Measurements from ENCODE around the gene PANK4.

The PANK4 gene

DNA sequence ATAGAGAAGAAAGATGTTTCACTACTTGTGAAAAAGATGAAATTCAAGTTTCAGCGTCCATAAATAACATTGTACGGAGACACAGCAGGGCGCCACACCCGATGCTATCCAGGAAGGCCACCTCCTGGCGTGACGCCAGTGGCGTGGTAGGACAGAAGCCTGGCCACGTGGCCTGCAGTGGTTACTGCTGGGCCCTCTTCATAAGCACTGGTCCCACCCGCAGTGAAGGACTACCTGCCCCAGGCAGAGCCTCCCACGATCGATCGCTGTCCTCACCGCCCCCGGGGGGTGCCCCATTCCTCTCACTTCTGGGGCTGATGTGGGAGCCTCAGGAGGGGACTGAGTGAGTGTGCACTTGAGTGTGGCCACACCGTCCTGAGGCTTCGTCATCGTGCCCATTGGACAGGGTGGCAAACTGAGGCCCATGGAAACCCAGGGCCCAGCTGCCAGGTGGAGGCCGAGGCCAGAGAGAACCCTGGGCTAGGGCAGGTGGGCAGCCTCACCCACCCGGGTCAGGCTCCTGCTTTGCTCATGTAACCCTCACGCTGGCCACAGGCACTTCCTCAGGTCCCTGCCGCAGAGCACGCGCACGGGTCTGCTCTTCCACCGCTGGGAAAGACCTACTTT is 15.3 kb upstream of the PANK4 start:
- H3K4me1 ChIP-seq (ENCODE audit: control insufficient read depth in 1 of 2, insufficient read depth in 2 of 2, low read length in 2 of 2), result peaks cover 0 to 31% of the 10 kb centered on the region in 2 donors
- H3K27ac ChIP-seq (ENCODE audit: low read length), result no peak overlapping the region
- H3K27me3 ChIP-seq (ENCODE audit: low read depth, low read length), result no peaks in the 10 kb centered on the region
- no peaks in the 10 kb centered on the region for H3K36me3 ChIP-seq (ENCODE audit: control insufficient read depth in 1 of 2, insufficient read depth in 2 of 2, low read length in 2 of 2)
- H3K4me3 ChIP-seq (ENCODE audit: low read depth in 1 of 2, low read length in 2 of 2), result no peak overlapping the region
- no peaks in the 10 kb centered on the region for H3K9me3 ChIP-seq (ENCODE audit: control insufficient read depth in 1 of 2, low read length in 2 of 2)

- Histone ChIP-seq H3K4me1 (ENCODE audit: control insufficient read depth in 1 of 2, insufficient read depth in 2 of 2, low read length in 2 of 2) (peaks cover 0 to 26% of the 10 kb centered on the region in 2 donors), H3K27me3 (ENCODE audit: low read depth, low read length) (peaks cover 4% of the 10 kb centered on the region), H3K27ac (ENCODE audit: low read length) (no peak overlapping the region), H3K36me3 (ENCODE audit: control insufficient read depth in 1 of 2, insufficient read depth in 2 of 2, low read length in 2 of 2) (no peaks in the 10 kb centered on the region), H3K9me3 (ENCODE audit: control insufficient read depth in 1 of 2, low read length in 2 of 2) (no peaks in the 10 kb centered on the region), H3K4me3 (ENCODE audit: low read depth in 1 of 2, low read length in 2 of 2) (no peak overlapping the region)
Measured at GRCh38 chr1:2540816-2541492, 14.6 kb upstream of the PANK4 start.

GRCh38 chr1:2539312-2539907 is 13.0 kb upstream of the PANK4 start:
- Histone ChIP-seq H3K27ac (ENCODE audit: low read length) (no peak overlapping the region), H3K27me3 (ENCODE audit: low read depth, low read length) (peaks cover 14% of the 10 kb centered on the region), H3K4me1 (ENCODE audit: control insufficient read depth in 1 of 2, insufficient read depth in 2 of 2, low read length in 2 of 2) (peaks cover 0 to 11% of the 10 kb centered on the region in 2 donors), H3K4me3 (ENCODE audit: low read depth in 1 of 2, low read length in 2 of 2) (no peak overlapping the region), H3K9me3 (ENCODE audit: control insufficient read depth in 1 of 2, low read length in 2 of 2) (no peaks in the 10 kb centered on the region), H3K36me3 (ENCODE audit: control insufficient read depth in 1 of 2, insufficient read depth in 2 of 2, low read length in 2 of 2) (no peaks in the 10 kb centered on the region)

DNA sequence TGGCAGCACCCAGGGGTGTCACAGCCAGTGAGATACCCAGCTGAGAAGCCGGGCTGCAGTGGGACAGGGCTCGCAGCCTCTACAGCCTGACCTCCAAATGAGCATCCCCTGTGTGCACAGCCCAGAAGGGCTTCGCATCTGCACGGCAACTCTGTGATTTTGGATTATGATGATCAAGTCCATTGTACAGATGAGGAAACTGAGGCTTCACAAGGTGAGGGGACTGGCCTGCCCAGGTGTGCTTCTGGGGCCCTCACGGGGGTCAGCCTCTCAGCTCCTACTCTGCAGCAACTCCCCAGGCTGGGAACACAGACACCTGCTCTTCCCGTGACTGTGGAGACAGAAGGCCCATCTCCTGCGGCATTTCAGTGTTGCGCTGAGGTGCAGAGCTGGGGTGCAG is 12.5 kb upstream of the PANK4 start:
- H3K27me3 ChIP-seq (ENCODE audit: low read depth, low read length), result peaks cover 17% of the 10 kb centered on the region

GRCh38 chr1:2538376-2538775 is 12.0 kb upstream of the PANK4 start:
- peaks cover 17% of the 10 kb centered on the region for H3K27me3 ChIP-seq (ENCODE audit: low read depth, low read length)
- no peaks in the 10 kb centered on the region for H3K36me3 ChIP-seq (ENCODE audit: control insufficient read depth in 1 of 2, insufficient read depth in 2 of 2, low read length in 2 of 2)
- peaks cover 0 to under 1% of the 10 kb centered on the region in 2 donors for H3K4me1 ChIP-seq (ENCODE audit: control insufficient read depth in 1 of 2, insufficient read depth in 2 of 2, low read length in 2 of 2)

More for the DNA sequence above, 12.5 kb upstream of the PANK4 start:
- Histone ChIP-seq H3K27ac (ENCODE audit: low read length) (no peak overlapping the region), H3K4me1 (ENCODE audit: control insufficient read depth in 1 of 2, insufficient read depth in 2 of 2, low read length in 2 of 2) (peaks cover 0 to 6% of the 10 kb centered on the region in 2 donors), H3K4me3 (ENCODE audit: low read depth in 1 of 2, low read length in 2 of 2) (no peak overlapping the region), H3K9me3 (ENCODE audit: control insufficient read depth in 1 of 2, low read length in 2 of 2) (no peaks in the 10 kb centered on the region), H3K36me3 (ENCODE audit: control insufficient read depth in 1 of 2, insufficient read depth in 2 of 2, low read length in 2 of 2) (no peaks in the 10 kb centered on the region)

GRCh38 chr1:2537784-2538115 is 11.4 kb upstream of the PANK4 start:
- peaks cover 17% of the 10 kb centered on the region for H3K27me3 ChIP-seq (ENCODE audit: low read depth, low read length)
- H3K4me3 ChIP-seq (ENCODE audit: low read depth in 1 of 2, low read length in 2 of 2), result no peak overlapping the region
- H3K36me3 ChIP-seq (ENCODE audit: control insufficient read depth in 1 of 2, insufficient read depth in 2 of 2, low read length in 2 of 2), result no peaks in the 10 kb centered on the region
- no peak overlapping the region for H3K27ac ChIP-seq (ENCODE audit: low read length)
- H3K4me1 ChIP-seq (ENCODE audit: control insufficient read depth in 1 of 2, insufficient read depth in 2 of 2, low read length in 2 of 2), result no peaks in the 10 kb centered on the region
- H3K9me3 ChIP-seq (ENCODE audit: control insufficient read depth in 1 of 2, low read length in 2 of 2), result no peaks in the 10 kb centered on the region

More at GRCh38 chr1:2538376-2538775, 12.0 kb upstream of the PANK4 start:
- Histone ChIP-seq H3K9me3 (ENCODE audit: control insufficient read depth in 1 of 2, low read length in 2 of 2) (no peaks in the 10 kb centered on the region), H3K27ac (ENCODE audit: low read length) (no peak overlapping the region), H3K4me3 (ENCODE audit: low read depth in 1 of 2, low read length in 2 of 2) (no peak overlapping the region)

- Histone ChIP-seq H3K27me3 (ENCODE audit: low read depth, low read length) (peaks cover 31% of the 10 kb centered on the region), H3K36me3 (ENCODE audit: control insufficient read depth in 1 of 2, insufficient read depth in 2 of 2, low read length in 2 of 2) (no peaks in the 10 kb centered on the region), H3K4me3 (ENCODE audit: low read depth in 1 of 2, low read length in 2 of 2) (no peak overlapping the region), H3K9me3 (ENCODE audit: control insufficient read depth in 1 of 2, low read length in 2 of 2) (no peaks in the 10 kb centered on the region), H3K27ac (ENCODE audit: low read length) (no peak overlapping the region), H3K4me1 (ENCODE audit: control insufficient read depth in 1 of 2, insufficient read depth in 2 of 2, low read length in 2 of 2) (peaks cover 0 to 3% of the 10 kb centered on the region in 2 donors)
Measured at GRCh38 chr1:2535981-2536380, 9.6 kb upstream of the PANK4 start.

GRCh38 chr1:2535455-2535854 is 9.1 kb upstream of the PANK4 start:
- H3K27ac ChIP-seq (ENCODE audit: low read length), result no peak overlapping the region
- no peaks in the 10 kb centered on the region for H3K9me3 ChIP-seq (ENCODE audit: control insufficient read depth in 1 of 2, low read length in 2 of 2)
- H3K4me1 ChIP-seq (ENCODE audit: control insufficient read depth in 1 of 2, insufficient read depth in 2 of 2, low read length in 2 of 2), result peaks cover 0 to 8% of the 10 kb centered on the region in 2 donors
- peaks cover 36% of the 10 kb centered on the region for H3K27me3 ChIP-seq (ENCODE audit: low read depth, low read length)
- no peak overlapping the region for H3K4me3 ChIP-seq (ENCODE audit: low read depth in 1 of 2, low read length in 2 of 2)
- no peaks in the 10 kb centered on the region for H3K36me3 ChIP-seq (ENCODE audit: control insufficient read depth in 1 of 2, insufficient read depth in 2 of 2, low read length in 2 of 2)

GRCh38 chr1:2534687-2535441 is 8.5 kb upstream of the PANK4 start:
- peaks cover 36% of the 10 kb centered on the region for H3K27me3 ChIP-seq (ENCODE audit: low read depth, low read length)
- peaks cover 0 to 13% of the 10 kb centered on the region in 2 donors for H3K4me1 ChIP-seq (ENCODE audit: control insufficient read depth in 1 of 2, insufficient read depth in 2 of 2, low read length in 2 of 2)
- H3K9me3 ChIP-seq (ENCODE audit: control insufficient read depth in 1 of 2, low read length in 2 of 2), result no peaks in the 10 kb centered on the region
- no peak overlapping the region for H3K4me3 ChIP-seq (ENCODE audit: low read depth in 1 of 2, low read length in 2 of 2)
- H3K27ac ChIP-seq (ENCODE audit: low read length), result no peak overlapping the region
- H3K36me3 ChIP-seq (ENCODE audit: control insufficient read depth in 1 of 2, insufficient read depth in 2 of 2, low read length in 2 of 2), result no peaks in the 10 kb centered on the region

DNA sequence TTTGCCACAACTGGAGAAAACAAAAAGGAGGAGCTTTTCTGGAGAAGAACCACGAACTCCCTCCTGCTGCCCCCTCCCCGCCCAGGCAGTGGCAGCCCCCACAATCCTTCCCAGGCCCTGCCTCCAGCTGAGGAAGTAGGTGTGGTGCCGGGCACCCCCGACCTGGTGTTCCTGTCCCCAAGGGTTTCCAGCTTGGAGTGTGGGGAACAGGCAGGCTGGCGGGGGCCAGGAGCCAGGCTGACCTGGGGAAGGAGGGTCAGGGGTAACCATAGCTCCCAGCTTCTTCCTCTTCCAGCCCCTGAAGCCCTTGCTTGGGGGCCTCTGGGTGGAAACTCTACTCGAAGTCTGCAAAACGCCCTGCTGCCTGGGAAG is 7.9 kb upstream of the PANK4 start:
- Histone ChIP-seq H3K4me3 (ENCODE audit: low read depth in 1 of 2, low read length in 2 of 2) (no peak overlapping the region), H3K9me3 (ENCODE audit: control insufficient read depth in 1 of 2, low read length in 2 of 2) (no peaks in the 10 kb centered on the region), H3K27ac (ENCODE audit: low read length) (no peak overlapping the region), H3K4me1 (ENCODE audit: control insufficient read depth in 1 of 2, insufficient read depth in 2 of 2, low read length in 2 of 2) (peaks cover 0 to 15% of the 10 kb centered on the region in 2 donors), H3K36me3 (ENCODE audit: control insufficient read depth in 1 of 2, insufficient read depth in 2 of 2, low read length in 2 of 2) (no peaks in the 10 kb centered on the region), H3K27me3 (ENCODE audit: low read depth, low read length) (peaks cover 36% of the 10 kb centered on the region)

GRCh38 chr1:2533365-2533764 is 7.0 kb upstream of the PANK4 start:
- Histone ChIP-seq H3K27ac (ENCODE audit: low read length) (no peak overlapping the region), H3K4me3 (ENCODE audit: low read depth in 1 of 2, low read length in 2 of 2) (no peak overlapping the region), H3K9me3 (ENCODE audit: control insufficient read depth in 1 of 2, low read length in 2 of 2) (no peaks in the 10 kb centered on the region), H3K27me3 (ENCODE audit: low read depth, low read length) (peaks cover 43% of the 10 kb centered on the region), H3K36me3 (ENCODE audit: control insufficient read depth in 1 of 2, insufficient read depth in 2 of 2, low read length in 2 of 2) (no peaks in the 10 kb centered on the region), H3K4me1 (ENCODE audit: control insufficient read depth in 1 of 2, insufficient read depth in 2 of 2, low read length in 2 of 2) (peaks cover 0 to 24% of the 10 kb centered on the region in 2 donors)

Data from muscle layer of duodenum (tissue), 2 donors.